NCI-H345 treated with DMSO at 0.1 percent for 48 hours (cell line): ENCODE data around the gene ALDH1A3.

ENCODE experiments used
- DNase-seq: peaks from one replicate; lab custom pipeline; 2025; ENCODE audit not compliant: unreplicated experiment; lab: John Stamatoyannopoulos, UW

Gene ALDH1A3

DNA sequence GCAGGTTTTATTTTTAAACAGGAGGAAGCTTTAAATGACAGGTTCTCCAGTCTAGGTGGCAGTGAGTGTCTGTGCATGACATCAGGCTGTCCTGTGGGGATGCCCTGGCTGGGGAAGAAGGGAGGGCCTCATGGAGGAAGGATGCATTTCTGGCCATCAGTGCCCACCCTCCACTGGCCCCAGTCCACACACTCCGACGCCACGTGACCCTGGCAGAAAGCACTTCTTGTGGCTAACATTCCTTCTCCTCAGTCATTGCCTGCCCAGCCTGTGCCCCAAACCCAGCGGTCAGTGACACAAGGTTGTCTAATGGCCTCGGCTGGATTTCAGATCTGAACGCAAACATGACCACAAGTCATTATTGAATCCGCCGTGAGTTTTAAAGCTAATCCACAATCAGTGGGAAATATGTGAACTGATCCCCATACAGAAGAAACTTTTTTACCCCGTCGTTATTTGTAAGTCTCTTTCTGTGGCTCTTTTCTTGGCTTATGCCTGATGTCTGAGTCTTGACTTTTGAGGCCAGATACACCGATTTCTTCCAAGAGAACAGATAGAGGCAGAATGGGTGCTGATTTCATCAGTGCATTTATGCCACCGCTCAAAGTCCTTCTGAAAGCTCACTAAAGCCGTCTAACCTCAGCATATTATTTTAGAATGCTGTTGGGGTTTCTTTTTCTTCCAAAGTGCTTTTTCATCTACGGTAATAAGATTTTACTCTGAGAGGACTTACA, 22.2 kb downstream of the ALDH1A3 start:
- DNase-seq: no peak

GRCh38 chr15:100902436-100903167, 23.0 kb downstream of the ALDH1A3 start:
- DNase-seq: no peak

- no peak for DNase-seq
Measured at GRCh38 chr15:100903168-100903554, 23.5 kb downstream of the ALDH1A3 start.

DNA sequence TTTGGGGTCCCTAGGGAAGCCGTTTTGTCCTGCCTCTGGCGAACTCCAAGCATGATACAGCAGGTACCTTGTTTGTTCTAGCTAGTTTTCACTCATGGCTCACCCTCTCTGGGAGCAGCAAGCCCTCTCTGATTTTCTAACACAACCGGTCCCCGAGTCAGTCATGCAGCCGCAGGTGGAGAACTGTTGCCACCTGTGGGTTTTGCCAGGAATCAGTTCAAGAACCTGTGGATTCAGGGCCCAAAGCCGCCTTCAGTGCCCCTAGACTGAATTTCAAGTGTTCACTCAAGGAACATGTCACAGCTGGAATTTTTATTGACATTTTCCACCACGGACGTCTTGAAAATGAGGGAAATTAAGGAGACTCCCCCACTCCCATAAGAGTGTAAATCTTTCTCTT, 26.2 kb downstream of the ALDH1A3 start:
- no peak for DNase-seq

GRCh38 chr15:100908466-100908865, 28.8 kb downstream of the ALDH1A3 start:
- DNase-seq: no peak

DNA sequence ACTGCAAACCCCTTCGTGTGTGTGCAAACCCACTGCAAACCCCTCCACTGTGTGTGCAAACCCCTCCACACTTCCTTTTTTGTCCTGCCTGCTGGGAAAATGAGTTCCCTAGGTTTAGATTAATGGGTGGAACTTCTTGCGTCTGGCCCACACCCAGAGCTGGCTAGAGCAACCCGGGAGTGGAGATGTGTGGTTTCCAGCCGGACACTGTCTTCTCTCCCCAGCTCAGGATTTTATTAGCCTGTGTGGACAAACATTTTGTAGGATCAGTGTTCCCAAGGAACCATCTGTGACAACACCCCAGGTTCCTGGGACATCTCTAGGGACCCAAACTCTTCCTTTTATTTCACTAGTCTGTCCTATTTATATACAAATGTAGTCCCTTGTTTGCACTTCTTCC, 29.9 kb downstream of the ALDH1A3 start:
- no peak for DNase-seq

DNA sequence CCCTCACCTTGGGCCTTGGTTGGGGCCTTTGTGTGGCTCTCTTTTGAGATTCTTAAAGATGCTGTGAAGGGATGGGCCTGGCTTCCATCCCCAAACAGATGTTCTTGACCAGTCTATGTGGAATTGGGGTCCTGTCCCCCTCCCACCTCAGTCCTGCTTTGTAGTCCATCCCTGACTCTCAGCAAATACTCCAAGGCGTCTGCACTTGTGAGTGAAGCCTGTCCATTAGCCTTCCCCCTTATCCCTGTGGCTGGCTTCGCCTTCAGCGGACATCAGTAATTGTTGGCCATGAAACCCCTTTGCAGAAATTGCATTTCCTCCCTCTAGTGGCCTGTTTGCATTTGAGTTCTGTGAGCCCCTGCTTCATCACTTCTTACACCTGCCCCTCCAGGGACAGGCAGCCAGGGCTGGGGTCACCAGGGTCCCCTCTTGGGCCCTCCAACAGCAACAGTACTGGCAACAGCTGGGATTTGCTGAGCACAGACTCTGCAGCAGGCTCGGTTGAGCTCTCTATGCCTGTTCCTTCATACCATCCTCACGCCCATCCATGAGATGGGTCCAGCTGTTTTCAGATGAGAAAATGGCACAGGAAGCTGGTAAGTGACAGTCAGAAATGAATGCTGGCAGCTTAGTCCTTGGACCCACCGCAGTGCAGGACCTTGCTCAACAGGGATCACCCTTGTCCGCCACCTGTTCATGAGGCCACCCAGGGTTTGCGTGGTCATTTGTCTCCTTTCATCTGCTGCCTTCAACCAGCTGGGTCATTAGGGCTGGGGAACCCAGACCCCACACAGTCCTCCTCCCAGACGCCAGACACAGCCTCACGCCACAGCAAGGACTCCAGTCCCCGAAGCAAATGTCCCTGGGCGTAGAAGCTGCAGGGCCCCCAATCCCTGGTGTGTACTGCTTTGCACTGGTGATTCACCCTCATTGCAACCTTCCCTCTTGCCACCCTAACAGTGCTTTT, 30.6 kb downstream of the ALDH1A3 start:
- no peak for DNase-seq

- DNase-seq: no peak
Measured at GRCh38 chr15:100911086-100911485, 31.5 kb downstream of the ALDH1A3 start.

DNA sequence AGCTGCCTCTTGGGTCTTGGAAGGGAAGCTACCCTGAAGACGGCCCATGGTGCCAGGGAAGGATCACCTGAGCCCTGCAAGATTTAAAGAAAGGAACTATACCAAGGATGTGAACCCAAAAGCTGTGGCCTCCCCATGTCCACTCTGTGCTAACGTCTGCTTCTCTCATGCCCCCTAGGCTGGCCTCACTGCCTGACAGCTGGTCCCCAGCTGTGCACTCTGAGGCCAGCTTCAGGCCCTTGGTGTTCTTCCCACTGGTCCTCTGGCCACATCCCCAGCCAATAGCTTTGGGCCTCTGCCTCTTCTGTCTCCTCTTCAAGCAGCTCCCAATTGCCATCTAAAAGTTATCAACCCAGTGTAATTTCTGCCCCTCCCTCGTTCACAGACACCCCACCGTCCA, 34.3 kb downstream of the ALDH1A3 start:
- no peak for DNase-seq

DNA sequence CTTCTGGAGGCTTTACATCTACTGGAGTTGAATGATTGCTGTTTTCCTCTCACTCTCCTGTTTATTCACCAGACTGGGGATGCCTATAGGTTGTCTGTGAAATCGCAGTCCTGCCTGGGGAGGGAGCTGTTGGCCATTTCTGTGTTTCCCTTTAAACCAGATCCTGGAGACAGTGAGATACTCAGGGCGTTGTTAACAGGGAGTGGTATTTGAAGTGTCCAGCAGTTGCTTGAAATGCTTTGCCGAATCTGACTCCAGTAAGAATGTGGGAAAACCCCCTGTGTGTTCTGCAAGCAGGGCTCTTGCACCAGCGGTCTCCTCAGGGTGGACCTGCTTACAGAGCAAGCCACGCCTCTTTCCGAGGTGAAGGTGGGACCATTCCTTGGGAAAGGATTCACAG, 35.2 kb downstream of the ALDH1A3 start:
- no peak for DNase-seq

GRCh38 chr15:100918034-100918689, 38.5 kb downstream of the ALDH1A3 start:
- peak; percentile 28 for DNase-seq

DNA sequence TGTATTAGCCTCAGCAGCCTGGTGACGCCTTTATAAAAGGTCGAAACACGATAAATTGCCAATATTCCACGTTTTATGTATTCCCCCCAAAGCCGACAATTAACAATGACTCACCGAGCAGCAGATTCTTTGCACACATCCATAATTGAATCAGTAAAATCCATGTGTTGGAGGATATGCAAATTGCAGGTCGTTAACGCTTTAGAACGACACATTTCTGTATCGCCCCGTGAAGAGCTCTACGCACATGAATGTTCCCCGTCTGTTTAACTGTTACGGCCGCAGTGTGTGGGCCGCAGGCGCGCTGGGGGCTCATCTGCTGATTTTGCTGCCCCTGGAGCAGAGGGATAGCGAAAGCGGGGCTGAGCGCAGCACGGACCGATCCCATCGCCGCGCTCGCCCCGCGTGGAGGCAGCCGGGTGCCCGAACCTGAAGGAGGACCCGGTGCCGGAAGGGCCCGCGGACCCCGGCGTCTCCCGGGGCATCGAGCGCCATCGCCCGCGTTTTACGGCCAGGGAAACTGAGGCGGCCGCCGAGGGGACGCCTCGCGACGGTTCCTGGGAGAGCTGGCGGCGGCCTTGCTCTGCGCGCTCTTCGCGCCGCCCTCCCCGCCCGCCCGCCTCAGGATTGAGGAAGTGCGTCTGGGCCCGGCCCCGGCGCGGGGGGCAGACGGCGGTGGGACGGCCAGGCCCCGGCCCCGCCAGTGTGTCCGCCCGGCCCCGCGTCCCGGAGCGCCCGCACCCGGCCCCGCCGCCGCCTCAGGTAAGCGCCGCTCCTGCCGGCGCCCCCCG, 39.3 kb downstream of the ALDH1A3 start, which contains the start of gene LRRK1:
Gene LRRK1 (plus strand): TSS at position 668 of the 791 bp plus-strand sequence. CDS start 5,276 bp downstream, outside the sequence.
- peak; percentile 2 for DNase-seq

DNA sequence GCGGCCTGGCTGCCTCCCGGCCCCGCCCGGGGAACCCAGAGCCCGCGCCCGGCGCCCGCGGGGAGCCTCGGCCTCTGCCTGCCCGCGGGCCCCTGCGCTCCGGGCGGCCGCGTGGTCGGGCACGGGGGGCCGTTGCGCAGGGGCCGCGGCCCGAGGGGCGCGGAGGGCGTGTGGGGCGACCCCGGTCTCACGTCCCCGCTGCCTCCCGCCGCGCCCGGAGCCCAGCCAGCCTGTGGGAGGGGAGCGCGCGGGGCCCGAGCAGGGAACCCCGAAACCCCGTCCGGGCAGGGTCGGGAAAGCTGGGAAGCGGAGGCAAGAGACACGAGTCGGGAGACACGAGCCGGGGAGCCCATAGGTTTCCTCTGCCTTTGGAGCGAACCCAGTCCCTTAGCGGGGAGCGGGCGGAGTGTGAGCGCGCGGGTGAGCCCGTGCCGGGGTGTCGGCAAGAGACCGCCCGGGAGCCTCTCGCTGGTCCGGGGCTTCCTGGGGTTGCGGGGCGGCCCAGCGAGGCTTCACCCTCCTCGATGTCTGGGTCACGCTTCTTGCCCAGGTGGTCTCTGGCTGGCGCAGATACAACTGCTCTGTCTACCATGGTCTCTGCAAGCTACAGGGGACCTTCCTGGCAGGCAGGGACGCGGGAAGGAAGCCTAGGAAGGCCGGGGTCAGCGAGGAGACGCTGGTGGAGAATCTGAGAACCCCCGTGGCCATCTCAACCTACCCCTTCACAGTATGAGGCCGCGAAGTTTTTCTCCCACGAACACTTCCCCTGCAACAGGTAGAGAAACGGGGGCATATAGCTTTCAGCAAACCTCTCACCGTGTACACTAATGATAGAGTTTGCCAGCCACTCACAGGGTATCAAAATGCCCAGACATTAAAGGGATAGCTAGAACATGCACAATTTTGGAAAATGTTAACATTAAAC, 40.1 kb downstream of the ALDH1A3 start:
- DNase-seq: no peak

DNA sequence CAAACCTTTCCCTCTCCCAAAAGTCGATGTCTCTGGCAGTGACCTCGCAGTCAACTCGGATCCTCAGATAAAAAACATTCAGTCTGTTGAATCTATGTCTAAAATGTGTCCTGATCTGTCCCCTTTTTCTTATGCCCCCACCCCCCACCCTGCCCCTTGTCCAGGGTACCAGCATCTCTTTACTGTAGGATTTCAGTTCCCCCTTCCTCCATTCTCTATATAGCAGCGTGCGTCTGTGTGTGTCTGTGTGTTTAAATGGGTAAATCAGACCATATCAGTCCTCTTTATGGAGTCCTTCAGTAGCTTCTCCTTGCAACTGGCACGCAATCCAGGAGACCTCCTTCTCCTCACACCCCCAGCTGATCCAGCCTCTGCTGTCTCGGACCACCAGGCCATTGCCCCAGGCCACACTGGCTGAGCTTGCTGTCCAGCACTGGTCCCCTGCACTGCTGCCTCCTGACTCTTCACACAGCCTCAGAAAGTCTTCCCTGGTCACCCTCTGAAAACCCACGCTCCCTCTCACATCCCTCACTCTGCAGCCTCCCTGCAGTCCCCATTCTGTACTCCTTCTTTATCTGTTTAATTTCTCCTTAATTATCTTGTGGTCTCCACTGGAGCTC, 41.0 kb downstream of the ALDH1A3 start:
- DNase-seq: no peak

DNA sequence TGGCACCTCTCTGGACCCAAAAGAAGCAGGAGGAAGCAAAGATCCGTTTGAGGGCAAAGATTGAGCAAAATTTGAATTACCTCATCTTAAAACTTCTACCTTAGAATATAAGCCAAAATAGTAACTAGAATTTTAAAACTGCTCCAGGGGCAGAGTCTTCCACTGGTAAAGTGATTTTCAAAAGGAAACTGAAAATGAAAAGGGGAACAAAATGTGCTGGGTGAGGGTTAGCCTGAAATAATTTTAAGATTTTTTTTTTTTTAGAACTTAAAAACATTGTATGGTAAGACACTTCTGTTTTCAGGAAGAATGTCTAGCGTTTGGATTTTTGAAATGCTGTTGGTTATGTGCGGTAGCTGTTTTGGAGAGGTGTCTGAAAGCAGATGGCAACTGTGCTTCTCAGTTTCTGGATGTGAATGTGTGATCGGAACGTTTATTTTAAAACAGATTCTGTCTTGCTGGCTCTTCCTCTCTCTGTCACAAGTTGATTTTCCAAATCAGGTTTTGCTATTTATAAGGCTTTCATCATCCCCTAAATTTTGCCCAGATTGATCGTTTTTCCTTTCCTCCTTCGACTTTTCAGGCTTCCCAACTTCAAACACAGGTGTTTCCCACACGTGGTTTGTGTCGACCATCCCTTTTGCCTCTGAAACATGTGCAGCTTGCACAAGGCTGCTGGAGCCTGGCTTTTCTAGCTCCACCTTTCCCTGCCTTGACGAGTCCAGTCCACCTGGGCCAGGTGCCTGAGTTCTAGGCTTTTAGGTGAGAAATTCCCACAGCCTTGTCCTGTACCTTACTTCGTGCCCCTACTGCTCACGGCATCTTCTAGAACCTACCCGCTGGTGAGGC, 42.8 kb downstream of the ALDH1A3 start:
- no peak for DNase-seq

GRCh38 chr15:100923076-100923475, 43.4 kb downstream of the ALDH1A3 start:
- DNase-seq: no peak

DNA sequence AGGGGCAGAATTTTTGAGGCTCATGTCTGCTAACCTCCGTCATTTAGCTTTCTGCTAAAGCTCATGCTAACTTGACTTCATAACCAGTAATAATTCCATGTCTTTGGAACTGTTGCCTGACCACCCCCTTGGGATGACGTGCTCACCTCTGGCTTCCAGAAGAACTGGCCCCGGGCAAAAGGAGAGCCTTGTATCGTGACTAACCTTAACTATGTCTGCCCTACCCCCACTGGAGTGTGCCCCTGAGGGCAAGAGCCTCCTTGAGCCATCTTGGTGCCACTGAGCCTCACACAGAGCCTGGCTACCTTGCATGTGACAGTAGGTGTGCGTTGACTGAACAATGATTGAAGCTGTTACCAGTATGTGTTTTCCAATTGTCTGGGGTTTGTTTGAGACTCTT, 44.3 kb downstream of the ALDH1A3 start:
- DNase-seq: no peak

GRCh38 chr15:100924436-100924835, 44.8 kb downstream of the ALDH1A3 start:
- no peak for DNase-seq
